K562 treated with DMSO at 1 percent for 4 hours (cell line): ENCODE measurements around the gene MTHFD2L. TPM values are rescaled to one million over a fixed set of nuclear protein-coding genes. Genes with fewer than 3 reads are reported as not detected.

Source experiments
- total RNA-seq: library from RNA; unstranded; fragments of 300-600 nt; gene quantifications from 2 replicates; pipeline ENCODE4 v1.2.3, GENCODE V29; 2022; ENCODE audit not compliant: insufficient read depth

The MTHFD2L gene
- total RNA-seq, result 6.2 and 8.8 TPM in 2 replicates

GRCh38 chr4:74157561-74158465 lies at the start of gene MTHFD2L:
Gene MTHFD2L (plus strand): TSS chr4:74158118. CDS start chr4:74158139, 21 bp downstream.

GRCh38 chr4:74308215-74308614 lies 150.3 kb downstream of the MTHFD2L start, which contains the start of gene EPGN:
Gene EPGN (plus strand): TSS chr4:74308470. CDS start chr4:74308534, 64 bp downstream.

Other genes with a start within 250 kb of the MTHFD2L start
- not detected in 2 replicates for gene PF4, start 176.1 kb upstream of the MTHFD2L start, total RNA-seq
- gene PPBP, start 169.9 kb upstream of the MTHFD2L start, total RNA-seq, result 4.4 TPM in 1 of 2 replicates, not detected in the other
- gene CXCL5, start 159.4 kb upstream of the MTHFD2L start, total RNA-seq, result not detected in 2 replicates
- 4.4 and 6.3 TPM in 2 replicates for gene CXCL3, start 119.4 kb upstream of the MTHFD2L start, total RNA-seq
- 1.6 and 4.0 TPM in 2 replicates for gene CXCL2, start 58.9 kb upstream of the MTHFD2L start, total RNA-seq
- not detected in 2 replicates for gene EPGN, start 150.4 kb downstream of the MTHFD2L start, total RNA-seq
- gene EREG, start 207.0 kb downstream of the MTHFD2L start, total RNA-seq, result 0.33 and 0.47 TPM in 2 replicates